Ureter (tissue), 1 donor: ENCODE results near the gene ABCD1. TPM values are rescaled to one million over a fixed set of nuclear protein-coding genes. Genes with fewer than 3 reads are reported as not detected.

Source experiments
- DNase-seq: peaks from one replicate; pipeline ENCODE4 v3.0.0-alpha.2; 2020; ENCODE audit warnings: low spot score
- total RNA-seq: library from RNA; stranded (reverse); gene quantifications from one replicate; pipeline ENCODE4 v1.2.4, GENCODE V29; 2023
- donor health status: DM: yes; HTN: yes; CAD: no.

Gene ABCD1
- total RNA-seq, 1 donor from 2014 or later, result 15.1 TPM

DNA sequence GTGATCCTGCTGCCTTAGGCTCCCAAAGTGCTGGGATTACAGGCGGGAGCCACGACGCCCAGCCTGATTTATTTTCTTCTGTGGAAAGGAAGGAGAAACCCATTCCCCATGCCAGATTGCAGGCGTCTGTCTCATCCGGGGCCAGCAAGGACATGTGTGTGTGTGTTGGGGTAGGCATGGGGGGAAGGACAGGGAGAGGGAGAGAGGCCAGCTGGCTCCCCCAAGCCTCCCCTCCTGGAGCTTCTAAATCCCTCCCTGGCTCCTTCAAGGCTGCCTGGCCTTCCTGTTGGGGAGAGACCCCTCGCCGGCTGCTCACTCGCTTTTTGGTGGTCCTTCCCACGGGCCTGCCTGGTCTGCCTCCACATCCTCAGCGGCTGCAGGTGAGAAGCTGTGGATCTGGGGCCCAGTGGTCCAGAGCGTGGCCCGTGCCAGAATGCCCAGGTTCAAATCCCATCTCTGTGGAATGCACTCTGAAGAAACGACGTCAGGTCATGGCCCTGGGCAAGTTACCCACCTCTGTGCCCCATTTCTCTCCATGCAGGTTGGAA is 38.0 kb downstream of the ABCD1 start:
- DNase-seq, result no peak

DNA sequence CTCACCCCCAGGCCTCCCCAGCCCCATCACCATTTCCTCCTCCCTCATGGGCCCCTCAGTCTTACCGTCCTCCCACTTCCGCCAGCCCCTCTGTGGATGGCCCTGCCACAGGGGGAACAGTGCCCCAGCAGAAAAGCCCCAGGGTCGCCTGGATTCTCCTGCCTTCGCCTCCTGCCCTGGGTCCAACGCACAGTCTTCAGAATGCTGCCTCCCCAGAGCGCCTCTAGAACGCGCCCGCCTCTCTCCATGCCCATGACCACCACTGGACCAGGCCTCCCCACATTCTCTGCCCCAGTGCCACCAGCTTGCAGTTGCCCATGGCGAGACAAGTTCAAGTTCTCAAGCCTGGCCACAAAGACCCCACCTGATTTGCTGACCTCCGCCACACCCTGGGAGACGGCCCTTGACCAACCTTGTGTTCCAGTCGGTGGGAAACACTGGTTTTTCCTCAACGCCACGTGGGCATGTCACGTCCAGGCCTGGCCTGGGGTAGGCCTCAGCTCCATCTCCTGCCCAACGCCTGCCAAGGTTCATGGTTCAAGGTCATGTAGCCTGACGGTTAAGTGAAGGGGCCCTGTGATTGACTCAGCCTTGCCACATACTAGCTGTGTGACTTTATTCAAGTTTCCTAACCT is 38.8 kb downstream of the ABCD1 start:
- no peak for DNase-seq

- peak; percentile 87 for DNase-seq
Observed at GRCh38 chrX:153763989-153764755, 39.5 kb downstream of the ABCD1 start, which contains the start of gene PLXNB3. Gene PLXNB3, plus strand, starts transcription at chrX:153764249. Its CDS starts 1,287 bp downstream, at chrX:153765536.

DNA sequence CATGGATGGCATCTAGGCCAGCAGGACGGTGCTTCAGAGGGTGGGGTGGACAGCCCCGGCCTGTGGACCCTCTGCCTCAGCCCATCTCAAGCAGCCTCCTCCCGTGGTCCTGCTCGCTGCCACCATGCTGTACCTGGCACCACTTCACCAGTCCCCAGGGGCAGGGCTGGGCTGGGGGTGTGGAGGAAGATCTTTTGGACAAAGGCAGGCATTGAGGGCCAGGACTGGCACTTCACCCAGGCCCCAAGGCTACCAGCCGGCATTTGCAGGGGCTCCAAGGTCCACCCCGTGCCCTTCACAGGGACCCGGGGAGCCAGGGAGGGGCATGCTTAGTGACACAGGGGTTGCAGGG is 40.1 kb downstream of the ABCD1 start:
- DNase-seq, result no peak

DNA sequence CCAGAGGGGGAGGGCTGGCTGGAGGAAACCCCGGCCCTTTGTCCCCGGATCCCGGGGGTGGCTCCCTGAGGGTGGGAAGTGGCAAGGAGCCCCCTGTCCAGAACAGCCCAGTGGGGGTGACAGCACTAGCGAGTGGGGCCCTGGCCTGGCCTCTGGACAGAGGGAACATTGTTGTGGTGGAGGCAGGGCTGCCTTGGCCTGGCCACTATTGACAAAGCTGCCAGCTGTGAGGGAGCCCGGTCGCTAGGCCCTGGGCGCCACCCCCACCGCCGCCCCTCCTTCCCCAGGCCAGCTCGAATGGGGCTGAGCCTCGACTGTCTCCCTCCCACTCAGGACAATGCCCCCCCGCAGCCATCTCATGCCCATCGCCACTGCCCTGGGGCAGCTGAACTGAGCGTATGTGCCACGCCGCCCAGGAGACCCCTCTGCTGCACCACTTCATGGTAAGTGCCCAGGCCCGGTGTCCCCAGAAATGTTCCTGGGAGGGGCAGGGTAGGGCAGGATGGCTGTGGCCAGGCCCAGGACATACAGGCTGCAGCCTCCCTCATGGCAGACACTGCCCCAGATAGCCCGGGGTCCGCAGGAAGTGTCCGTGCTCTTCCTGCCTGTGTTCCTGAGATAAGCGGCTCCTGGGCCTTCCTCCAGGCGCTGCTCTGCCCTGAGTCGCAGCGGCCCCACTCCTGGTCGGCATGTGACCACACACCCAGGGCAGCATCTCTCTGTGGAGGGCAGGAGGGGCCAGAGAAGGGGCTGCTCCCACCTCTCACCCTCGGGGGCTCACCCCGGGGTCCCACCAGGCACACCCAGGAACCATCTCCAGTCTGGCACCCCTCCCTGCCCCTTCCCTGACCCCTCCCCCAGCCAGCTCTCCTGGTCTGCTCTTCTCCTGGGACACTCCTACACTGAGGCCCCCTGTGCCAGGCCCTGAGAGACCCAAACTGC is 40.8 kb downstream of the ABCD1 start:
- no peak for DNase-seq

DNA sequence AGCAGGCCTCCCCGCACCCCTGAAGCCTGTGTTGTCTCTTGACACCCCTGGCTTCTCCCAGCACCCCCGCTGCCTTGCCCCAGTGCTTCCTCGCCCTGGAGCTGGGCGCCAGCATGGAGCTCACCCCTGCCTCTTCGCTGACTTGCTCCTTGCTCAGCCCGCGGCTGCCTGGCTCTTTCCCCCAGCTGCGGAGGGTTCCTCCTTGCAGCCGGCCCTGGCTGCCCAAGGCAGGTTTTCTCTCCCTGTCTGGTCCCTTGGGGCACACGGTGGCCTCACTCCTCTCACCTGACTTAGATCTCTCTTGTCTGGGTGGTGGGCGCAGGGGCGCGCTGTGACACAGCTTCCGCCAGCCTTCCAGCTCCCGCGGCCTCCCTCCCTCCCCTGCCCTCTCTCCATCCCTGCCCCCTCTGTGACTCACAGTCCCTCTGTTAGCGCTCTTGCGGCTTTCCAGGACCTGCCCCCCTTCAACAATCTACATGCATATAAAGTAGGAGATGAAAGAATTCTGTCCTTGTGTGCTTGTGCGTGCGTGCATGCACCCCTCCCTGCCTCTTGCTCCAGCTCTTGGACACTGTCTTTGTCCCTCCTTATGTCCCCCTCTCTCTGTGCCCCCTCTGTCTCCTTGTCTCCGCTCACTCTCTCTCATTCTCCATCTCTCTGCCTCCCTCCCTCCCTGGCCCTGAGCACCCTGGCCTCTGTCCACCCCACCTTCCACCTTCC is 41.6 kb downstream of the ABCD1 start:
- no peak for DNase-seq

DNA sequence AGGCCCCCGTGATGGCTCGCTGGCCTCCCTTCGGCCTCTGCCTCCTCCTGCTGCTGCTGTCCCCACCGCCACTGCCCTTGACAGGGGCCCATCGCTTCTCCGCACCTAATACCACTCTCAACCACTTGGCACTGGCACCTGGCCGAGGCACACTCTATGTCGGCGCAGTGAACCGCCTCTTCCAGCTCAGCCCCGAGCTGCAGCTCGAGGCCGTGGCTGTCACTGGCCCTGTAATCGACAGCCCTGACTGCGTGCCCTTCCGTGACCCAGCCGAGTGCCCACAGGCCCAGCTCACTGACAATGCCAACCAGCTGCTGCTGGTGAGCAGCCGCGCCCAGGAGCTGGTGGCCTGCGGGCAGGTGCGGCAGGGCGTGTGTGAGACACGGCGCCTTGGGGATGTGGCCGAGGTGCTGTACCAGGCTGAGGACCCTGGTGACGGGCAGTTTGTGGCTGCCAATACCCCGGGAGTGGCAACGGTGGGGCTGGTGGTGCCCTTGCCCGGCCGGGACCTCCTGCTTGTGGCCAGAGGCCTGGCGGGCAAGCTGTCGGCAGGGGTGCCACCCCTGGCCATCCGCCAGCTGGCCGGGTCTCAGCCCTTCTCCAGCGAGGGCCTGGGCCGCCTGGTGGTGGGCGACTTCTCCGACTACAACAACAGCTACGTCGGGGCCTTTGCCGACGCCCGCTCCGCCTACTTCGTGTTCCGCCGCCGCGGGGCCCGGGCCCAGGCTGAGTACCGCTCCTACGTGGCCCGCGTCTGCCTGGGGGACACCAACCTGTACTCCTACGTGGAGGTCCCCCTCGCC is 42.4 kb downstream of the ABCD1 start:
- no peak for DNase-seq

DNA sequence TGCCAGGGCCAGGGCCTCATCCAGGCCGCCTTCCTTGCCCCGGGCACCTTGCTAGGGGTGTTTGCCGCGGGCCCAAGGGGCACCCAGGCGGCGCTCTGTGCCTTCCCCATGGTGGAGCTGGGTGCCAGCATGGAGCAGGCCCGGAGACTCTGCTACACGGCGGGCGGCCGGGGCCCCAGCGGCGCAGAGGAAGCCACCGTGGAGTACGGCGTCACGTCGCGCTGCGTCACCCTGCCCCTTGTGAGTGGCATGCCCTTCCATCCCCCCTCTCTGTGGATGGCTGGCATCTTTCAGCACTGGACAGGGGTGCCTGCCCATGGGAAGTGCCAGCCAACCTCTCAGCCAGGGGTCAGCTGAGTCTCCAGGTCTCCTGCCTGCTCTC is 43.0 kb downstream of the ABCD1 start:
- no peak for DNase-seq

DNA sequence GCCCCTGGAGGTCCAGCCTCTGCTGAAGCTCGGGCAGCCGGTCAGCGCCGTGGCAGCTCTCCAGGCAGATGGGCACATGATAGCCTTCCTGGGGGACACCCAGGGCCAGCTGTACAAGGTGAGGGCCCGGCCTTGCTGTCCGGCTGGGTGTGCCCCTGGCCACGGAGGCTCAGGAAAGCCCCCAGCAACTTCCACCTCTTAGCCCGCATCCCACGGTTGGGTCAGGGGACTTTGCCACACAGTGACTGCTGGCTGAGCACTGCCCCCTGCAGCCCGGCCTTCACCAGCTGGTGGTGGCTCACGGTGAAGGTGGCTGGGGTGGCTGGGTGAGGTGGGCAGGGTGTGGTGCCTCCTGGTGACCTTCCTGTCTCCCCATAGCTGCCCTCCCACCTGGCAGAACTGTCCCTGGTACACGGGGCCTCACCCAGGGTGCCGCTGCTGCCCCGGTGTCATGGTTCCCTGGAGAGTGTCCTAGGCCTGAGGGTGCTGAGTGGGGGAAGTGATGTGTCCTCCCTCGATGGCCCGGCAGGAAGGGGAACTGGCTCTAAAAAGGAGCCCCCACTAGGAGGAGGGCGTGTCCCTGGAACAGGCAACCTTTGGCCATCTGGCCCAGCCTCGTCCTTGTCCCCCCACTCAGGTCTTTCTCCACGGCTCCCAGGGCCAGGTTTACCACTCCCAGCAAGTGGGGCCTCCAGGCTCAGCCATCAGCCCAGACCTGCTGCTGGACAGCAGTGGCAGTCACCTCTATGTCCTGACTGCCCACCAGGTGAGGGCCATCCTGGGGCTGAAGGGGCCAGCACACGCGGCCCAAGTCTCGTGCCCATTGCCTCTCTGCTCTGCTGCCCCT is 43.9 kb downstream of the ABCD1 start:
- DNase-seq, result no peak

- no peak for DNase-seq
Observed at GRCh38 chrX:153769158-153769864, 44.7 kb downstream of the ABCD1 start.

GRCh38 chrX:153769865-153770600 is 45.4 kb downstream of the ABCD1 start:
- no peak for DNase-seq

DNA sequence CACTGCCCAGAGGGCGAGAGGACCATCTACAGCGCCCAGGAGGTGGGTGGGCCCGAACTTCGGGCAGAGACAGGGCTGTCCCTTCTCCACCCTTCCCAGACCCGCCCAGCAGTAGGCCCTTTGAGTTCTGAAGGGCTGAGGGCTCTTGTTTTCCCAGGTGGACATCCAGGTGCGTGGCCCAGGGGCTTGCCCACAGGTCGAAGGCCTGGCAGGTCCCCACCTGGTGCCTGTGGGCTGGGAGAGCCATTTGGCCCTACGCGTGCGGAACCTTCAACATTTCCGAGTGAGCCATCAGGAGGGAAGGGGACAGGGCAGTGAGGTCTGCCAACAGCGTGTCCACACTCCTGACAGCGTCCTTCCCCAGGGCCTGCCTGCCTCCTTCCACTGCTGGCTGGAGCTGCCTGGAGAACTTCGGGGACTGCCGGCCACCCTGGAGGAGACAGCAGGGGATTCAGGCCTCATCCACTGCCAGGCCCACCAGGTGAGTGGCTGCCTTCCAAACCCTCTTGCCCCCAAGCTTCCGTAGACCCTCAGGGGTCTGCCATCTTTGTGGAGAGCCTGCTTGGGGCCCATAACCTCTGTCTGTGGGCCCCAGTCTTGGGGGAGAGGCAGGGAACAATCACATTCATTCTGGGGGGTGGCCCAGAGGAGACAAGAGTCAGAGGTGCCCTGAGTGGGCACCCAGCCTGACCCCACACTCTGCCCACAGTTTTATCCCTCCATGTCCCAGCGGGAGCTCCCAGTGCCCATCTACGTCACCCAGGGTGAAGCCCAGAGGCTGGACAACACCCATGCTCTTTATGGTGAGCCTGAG is 46.2 kb downstream of the ABCD1 start:
- DNase-seq, result no peak

GRCh38 chrX:153771415-153772315 is 47.0 kb downstream of the ABCD1 start:
- no peak for DNase-seq

DNA sequence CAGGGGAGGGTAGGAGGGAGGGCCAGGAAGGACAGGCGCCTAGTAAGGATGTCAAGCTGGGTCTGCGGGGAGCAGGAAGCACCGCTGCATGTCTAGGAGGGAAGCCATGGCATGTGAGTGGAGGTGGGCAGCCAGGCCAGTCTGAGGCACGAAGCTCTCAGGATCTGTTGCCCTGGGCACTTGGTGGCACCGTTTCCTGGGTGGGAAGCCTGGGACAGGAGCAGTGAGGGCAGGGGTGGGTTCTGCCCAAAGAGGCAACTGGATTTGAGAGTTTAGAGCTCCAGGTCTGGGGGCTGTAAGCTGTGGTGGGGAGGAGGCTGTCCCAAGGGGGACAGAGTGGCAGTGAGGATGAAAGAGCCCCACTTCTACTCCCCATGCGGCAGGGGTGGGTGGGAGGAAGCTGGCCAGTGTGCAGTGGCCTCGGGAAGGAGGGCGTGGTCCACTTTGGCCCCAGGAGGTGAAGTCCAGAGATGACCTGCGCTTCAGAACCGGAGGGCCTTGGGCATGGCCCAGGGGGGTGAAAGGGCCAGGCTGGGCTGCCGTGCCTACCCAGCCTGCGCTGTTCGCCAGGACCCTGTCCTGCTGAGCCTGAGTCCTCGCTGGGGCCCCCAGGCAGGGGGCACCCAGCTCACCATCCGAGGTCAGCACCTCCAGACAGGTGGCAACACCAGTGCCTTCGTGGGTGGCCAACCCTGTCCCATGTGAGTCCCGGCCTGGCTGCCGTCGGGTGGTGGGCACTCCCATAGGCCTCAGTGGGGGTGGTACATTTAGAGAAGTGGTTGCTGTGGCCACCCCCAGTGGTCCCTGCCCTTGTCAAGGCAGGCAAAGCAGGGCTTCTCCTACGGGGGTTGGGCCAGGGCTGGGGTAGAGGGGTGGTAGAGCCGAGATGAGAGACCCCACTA is 47.9 kb downstream of the ABCD1 start:
- no peak for DNase-seq

GRCh38 chrX:153773218-153773611 is 48.6 kb downstream of the ABCD1 start:
- DNase-seq, result no peak
